ENCODE data around the gene DCLK1.

GRCh38 chr13:35763782-35764123, 367.4 kb downstream of the DCLK1 start:
- no peak for TF ChIP-seq CTCF (IDR thresholded peaks at IDR 0.05)
- no peak for TF ChIP-seq POLR2A (IDR thresholded peaks at IDR 0.05)

Data from body of pancreas (tissue), 4 donors.